IPS DF 19.7 (cell line): ENCODE measurements around the gene ELAVL1.

ENCODE experiments used
- DNase-seq: peaks from one replicate; pipeline ENCODE4 v3.0.0-alpha.2; 2013; ENCODE audit warnings: low read depth, low spot score

ELAVL1 gene

GRCh38 chr19:7986321-7987113 lies 18.9 kb downstream of the ELAVL1 start:
- DNase-seq: no peak

GRCh38 chr19:7985481-7985911 lies 19.9 kb downstream of the ELAVL1 start:
- DNase-seq: no peak

- no peak for DNase-seq
Observed at GRCh38 chr19:7983995-7984837, 21.2 kb downstream of the ELAVL1 start.

- no peak for DNase-seq
Observed at GRCh38 chr19:7983286-7983950, 22.0 kb downstream of the ELAVL1 start.

GRCh38 chr19:7982651-7983099 lies 22.8 kb downstream of the ELAVL1 start:
- DNase-seq: no peak

GRCh38 chr19:7982103-7982502 lies 23.3 kb downstream of the ELAVL1 start:
- DNase-seq: no peak

- DNase-seq: no peak
Observed at GRCh38 chr19:7981661-7982060, 23.8 kb downstream of the ELAVL1 start.

- DNase-seq: no peak
Observed at GRCh38 chr19:7981199-7981598, 24.2 kb downstream of the ELAVL1 start.

GRCh38 chr19:7980635-7981121 lies 24.8 kb downstream of the ELAVL1 start:
- no peak for DNase-seq

GRCh38 chr19:7980168-7980567 lies 25.3 kb downstream of the ELAVL1 start:
- DNase-seq: no peak

- no peak for DNase-seq
Observed at GRCh38 chr19:7979559-7979958, 25.9 kb downstream of the ELAVL1 start.

GRCh38 chr19:7979011-7979410 lies 26.4 kb downstream of the ELAVL1 start:
- DNase-seq: no peak

GRCh38 chr19:7978179-7978825 lies 27.1 kb downstream of the ELAVL1 start:
- DNase-seq: no peak

GRCh38 chr19:7977723-7978040 lies 27.8 kb downstream of the ELAVL1 start:
- no peak for DNase-seq

- DNase-seq: no peak
Observed at GRCh38 chr19:7977021-7977722, 28.3 kb downstream of the ELAVL1 start.

- DNase-seq: no peak
Observed at GRCh38 chr19:7976461-7976860, 29.0 kb downstream of the ELAVL1 start.

GRCh38 chr19:7975037-7975436 lies 30.4 kb downstream of the ELAVL1 start:
- DNase-seq: no peak

- no peak for DNase-seq
Observed at GRCh38 chr19:7973883-7974282, 31.6 kb downstream of the ELAVL1 start.

- no peak for DNase-seq
Observed at GRCh38 chr19:7971553-7972520, 33.6 kb downstream of the ELAVL1 start.
